HG02678 (cell line): ENCODE measurements around the gene AKNAD1.
"Not testable (repeated sequence)": the region's sequence is repeated elsewhere in the genome, so short reads cannot be mapped to it uniquely, and the experiment has no call there.

ENCODE experiments used
- ATAC-seq: cut with Tn5 transposase; IDR thresholded peaks from one replicate; pipeline ENCODE4 v1.9.1; 2021; ENCODE audit warnings: mild to moderate bottlenecking, moderate library complexity; ENCODE audit not compliant: unreplicated experiment

AKNAD1 gene, protein sequence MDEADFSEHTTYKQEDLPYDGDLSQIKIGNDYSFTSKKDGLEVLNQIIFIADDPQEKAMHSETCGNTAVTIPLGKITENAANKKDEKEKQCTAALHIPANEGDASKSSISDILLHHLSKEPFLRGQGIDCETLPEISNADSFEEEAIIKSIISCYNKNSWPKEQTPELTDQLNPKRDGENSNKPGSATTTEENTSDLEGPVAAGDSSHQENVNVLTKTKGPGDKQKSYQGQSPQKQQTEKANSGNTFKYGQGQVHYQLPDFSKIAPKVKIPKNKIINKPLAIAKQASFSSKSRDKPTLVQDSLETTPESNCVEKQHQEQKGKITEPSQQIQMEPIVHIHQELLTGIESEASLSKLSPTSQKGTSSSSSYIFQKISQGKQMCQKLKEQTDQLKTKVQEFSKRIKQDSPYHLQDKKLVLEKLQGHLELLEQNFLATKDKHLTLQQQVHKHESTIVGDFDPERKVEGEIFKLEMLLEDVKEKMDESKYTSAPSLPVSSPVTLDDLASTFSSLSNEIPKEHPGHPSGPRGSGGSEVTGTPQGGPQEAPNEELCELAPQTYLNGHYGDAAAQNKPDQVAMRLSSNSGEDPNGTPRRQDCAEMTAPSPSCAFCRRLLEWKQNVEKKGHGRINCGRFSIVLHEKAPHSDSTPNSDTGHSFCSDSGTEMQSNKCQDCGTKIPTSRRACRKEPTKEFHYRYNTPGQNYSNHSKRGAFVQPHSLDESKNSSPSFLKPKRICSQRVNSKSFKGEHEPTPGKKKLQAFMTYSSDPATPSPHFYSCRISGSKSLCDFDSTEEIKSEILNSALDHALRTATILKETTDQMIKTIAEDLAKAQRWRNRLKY

DNA sequence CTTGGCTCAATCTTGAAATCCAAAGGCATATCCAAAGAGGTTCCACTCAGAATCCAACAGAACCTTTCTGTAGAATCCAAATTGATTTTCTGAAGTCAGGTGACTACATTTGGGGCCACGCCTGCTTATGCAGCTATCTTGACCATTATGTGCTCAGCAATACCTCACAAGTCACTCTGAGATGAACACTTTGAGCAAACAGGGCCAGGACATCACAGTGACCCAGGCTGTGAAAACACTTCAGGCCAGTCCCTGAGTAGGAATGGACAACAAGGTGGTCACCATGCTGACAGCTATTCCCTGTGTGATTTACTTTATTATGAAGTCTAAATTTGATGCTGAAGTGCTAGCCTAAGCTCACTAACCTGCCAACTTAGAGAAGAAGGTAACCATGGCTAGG is at the start of gene AKNAD1:
AKNAD1 (minus strand) TSS at position 101 of the 400 bp plus-strand sequence. CDS start 4,430 bp downstream, outside the sequence.
- ATAC-seq, result no peak

DNA sequence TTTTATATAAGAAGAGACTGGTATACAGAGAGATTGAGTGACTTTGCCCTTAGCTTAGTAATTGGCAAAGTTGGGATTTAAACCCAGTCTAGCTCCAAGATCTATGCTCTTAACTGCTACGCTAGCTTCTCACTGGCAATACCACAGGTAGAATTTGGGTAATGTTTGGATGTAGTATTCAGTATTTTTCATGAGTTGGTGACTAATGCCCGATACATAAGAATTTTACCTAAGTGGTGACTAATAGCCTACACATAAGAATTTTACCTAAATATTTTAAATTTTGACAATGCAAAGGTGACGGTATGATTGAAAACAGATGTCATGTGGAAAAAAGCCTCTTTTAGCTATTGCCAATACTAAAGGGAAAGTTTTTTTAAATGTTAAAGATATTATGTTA is 44.2 kb upstream of the AKNAD1 start:
- no peak for ATAC-seq

DNA sequence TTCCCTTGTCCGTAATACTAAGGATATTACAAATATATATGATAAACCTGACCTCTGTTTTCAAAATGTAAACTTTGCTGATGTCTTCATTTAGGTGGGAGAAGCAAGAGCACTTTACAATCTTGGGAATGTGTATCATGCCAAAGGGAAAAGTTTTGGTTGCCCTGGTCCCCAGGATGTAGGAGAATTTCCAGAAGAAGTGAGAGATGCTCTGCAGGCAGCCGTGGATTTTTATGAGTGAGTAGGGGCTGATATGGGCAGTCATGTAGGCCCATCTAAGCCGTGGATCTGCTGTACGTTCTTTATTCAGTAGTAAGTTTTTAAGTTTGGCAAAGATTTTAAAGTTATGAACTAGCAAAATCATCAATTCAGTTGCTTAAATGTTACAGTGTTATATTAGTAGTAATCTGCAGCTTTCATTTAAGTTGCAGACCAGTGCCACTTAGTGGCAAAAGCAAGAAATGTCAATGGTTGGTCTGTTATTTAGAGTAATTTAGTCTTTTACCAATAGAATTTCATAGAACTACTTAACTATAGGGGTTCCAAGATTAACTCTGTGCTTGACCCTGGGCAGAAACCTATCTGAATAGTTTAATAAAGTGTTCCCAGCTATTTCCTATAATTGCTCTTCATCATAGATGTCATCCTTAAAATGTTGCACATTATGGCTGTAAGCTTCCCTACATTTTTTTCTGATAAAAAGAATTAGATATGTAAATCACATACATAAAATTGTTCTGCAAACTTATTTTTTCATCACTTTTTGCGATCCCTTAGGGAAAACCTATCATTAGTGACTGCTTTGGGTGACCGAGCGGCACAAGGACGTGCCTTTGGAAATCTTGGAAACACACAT is 41.2 kb upstream of the AKNAD1 start:
- peak; percentile 59 for ATAC-seq

DNA sequence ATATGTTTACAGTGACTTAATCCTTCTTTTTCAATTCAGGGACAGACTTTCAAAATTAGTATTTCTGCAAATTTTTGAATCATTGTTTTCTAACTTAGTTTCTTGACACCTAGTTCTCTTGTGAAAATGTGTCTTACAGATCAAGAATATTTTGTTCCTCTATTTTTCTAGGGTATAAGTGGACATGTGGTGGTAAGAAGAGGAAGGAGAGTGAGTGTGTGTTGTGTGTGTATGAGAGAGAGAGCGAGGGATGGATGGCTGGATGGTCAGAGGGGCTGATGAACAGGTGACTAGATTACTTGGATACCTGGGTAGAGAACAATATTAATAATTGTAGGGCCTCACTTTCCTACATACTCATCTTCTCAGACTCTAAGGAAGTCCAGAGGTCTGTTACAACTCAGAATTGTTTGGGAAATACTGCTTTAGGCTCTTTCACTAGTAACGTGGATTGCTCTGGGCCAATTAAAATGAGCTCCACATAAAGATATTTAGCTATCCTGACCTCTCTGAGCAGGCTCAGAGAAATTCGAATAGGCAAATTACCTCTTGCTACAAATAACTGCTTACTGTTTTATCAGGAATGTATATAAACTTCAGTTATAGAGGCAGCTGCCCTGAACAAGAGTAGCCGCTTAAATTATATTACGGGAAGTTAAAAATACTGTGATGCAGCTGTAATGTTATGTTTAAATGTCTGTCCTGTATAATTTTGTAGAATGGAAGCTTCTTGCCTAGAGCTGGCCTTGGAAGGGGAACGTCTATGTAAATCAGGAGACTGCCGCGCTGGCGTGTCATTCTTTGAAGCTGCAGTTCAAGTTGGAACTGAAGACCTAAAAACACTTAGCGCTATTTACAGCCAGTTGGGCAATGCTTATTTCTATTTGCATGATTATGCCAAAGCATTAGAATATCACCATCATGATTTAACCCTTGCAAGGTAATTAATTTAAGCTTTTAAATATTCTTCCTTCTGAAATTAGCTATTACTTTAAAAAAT is 39.6 kb upstream of the AKNAD1 start:
- ATAC-seq, result no peak

DNA sequence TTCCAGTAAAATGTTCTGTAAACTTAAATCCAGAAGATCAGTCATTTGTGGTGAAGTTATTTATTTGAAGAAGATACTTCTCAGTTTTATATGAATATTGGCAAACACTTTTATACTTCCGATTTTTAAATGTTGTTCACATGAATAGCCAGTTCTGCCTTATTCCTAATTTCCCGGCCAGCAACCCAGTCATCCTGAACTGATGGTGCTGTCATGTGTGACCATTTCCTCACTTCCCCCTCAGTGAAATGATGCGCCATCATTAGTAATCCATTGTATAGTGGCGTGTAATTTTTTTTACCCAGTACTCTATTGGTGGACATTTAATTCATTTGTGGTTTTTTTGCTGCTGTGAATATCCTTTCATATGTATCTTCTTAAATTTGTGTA is 36.2 kb upstream of the AKNAD1 start:
- no peak for ATAC-seq

DNA sequence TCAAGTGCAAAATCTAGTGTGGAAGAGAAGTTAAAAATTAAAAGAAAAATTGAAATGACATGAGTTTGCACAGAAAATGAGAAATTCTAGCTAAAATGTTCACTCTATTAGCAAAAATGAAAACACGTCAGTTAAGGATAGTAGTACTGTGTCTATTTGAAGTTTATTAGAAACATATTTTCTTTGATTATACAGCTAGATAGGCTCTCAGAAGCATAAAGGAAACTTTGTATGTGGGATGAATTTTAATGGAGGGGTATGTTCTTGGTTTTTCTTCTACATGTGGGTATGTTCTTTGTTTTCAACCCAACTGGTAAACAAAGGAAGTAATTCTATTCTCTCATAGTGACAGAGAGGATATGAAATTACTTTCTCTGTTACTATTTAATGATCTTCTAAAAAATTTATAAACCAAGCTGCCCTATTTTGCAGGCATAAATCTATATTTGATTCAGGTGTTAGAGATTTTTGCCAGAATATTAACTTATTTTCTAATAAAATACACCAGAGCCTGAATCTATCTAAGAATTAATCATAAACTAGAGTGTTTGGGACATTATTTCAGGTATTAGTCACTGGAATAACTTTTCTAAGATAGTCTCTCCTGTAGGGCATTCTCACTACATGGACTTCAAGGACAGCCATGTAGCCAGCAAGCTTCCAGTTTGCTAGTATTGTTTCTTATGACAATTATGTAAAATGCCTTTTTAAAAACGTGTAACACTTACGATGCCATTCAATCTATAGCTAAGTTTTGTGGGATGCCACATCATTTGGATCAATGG is 35.7 kb upstream of the AKNAD1 start:
- no peak for ATAC-seq

DNA sequence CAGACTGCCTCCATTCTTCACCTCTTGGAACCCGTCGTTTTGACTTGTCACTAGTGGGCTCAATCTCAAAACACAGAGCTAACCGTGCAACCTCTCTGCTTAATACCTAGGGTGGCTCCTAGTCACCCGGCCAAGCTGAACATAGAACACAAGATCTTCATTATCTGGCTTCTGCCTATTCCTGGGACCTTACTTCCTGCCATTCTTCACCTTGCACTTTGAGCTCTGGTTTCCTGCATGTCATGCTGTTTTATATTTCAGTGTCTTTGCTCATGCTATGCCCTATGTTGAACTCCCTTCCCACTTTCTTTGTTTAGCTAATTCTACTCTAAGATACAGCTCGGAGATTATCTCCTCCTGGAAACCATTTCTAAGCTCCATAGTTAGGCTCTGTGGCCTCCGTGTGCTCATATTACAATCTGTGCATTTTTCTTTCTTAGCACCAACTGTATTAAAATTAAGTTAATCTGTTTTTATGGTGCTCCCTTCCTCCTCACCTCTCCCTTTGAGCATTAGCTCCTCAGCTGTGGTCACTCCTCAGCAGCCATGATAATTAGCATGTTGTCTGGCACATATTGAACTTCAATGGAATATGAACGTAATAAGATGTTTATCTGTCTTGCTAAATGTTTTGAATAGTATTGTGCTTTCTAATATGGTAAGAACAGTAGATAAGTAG is 33.0 kb upstream of the AKNAD1 start:
- ATAC-seq, result no peak

DNA sequence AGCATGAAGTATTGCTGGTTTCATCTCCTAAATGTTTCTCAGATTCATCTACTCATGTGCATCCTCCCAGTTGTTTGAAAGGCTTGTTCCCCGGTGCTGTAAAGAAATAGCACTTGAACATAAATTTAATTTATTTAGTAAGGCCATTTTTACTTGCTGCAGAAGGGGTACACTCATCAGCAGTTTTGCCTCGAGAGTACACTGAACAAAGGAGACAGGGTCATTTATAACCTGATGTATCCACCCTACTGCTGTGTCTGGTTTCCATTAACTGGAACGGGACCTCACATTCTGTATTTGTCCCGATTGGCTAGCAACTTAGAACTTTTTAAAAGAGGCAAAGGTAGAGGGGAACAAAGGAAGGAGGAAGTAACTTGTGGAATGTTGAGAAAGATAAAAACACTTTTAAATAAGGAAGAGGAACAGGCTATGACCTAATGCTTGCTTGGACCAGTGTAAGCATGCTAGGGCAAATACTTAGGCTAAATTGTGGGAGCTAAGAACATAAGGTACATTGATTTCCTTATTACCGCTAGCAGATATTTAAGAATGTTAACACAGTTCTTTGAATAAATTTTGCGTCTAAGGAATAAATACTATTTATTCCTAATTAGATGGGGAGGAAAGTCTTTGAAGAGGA is 32.2 kb upstream of the AKNAD1 start:
- ATAC-seq, result not testable (repeated sequence)

DNA sequence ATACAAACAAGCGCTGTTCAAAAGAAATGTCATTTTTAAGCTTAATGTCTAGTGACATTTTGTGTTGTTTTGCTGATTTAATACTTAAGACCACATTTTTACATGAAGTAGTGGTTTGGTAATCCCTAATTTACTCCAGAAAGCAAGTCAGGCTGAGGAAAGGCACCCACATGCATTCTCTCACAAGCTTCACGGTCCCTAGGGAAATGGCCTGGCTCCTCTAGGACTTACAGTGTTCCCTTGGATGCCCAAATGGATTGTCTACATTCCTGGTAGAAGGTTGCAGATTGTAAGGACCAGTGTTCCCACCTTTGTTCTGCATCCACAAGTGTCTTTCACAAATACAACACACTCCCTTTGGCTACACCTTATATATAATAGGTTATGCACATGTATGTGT is 29.4 kb upstream of the AKNAD1 start:
- ATAC-seq, result no peak

DNA sequence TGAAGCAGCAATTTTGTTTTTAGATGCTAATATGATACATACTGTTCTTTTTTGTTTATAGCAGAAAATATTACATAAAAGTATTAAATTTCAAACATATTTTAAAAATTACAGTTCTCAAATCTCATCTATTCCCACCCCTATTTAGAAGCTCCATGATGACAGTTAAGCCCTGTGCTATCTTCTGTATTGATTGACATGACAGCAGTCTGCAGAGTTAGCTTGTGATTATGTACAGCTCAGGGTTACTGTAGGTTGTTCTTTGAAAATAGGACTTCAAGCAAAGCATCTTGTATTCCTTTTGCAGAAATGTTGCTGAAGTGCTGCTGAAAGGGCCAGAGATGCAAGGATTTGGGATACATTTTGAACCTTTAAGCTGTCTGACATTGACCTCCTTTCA is 28.1 kb upstream of the AKNAD1 start:
- no peak for ATAC-seq

DNA sequence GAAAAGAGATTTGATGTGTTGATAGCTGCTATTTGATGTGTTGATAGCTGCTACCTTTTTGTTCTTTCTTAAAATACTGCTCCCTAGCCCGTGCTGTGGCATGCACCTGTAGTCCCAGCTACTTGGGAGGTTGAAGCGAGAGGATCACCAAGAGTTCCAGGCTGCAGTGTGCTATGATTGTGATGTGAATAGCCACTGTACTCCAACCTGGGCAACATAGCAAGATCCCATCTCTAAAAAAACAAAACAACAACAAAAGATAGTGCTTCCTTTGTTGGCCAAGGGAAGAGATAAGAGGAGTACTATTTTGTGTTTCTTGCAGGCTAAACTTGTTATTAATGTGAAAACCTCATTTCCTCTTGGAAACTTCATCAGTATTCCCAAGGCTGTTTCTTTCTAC is 25.9 kb upstream of the AKNAD1 start:
- ATAC-seq, result no peak

DNA sequence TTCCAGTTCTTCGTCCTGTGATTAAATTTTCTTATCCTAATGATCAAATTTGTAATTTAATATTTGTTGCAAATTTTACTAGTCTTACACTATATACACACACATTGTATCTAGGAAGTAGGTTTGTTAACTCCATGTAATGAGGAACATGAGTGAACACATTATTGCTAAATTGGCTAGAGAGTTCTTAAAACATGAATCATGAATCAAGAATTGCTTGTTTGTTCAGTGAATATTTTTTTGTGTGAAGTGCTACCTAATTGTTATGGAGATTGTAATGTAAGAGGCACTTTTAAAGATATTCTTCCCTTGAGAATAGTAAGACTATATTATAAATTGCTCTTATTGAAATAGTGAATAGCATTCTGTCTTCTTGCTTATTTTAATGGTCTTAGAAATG is 24.5 kb upstream of the AKNAD1 start:
- no peak for ATAC-seq

DNA sequence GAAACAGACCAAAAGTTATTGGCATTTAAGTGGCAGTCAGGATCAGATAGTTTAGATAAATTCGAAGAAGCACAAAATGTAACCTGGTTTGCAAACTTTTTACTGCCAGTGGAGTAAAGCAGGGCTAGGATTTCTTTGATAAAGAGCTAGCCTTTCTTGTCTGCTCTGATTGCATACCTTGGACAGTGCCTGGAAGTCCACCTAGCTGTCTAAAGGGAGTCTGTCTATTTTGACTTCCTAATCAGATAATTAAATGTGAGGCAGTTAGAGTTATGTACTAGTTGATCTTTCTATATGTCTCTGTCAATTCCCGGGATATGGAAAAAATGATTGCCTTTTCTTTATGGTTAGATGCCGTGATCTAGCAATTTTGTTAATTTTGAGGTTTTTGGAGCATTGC is 24.0 kb upstream of the AKNAD1 start:
- no peak for ATAC-seq

DNA sequence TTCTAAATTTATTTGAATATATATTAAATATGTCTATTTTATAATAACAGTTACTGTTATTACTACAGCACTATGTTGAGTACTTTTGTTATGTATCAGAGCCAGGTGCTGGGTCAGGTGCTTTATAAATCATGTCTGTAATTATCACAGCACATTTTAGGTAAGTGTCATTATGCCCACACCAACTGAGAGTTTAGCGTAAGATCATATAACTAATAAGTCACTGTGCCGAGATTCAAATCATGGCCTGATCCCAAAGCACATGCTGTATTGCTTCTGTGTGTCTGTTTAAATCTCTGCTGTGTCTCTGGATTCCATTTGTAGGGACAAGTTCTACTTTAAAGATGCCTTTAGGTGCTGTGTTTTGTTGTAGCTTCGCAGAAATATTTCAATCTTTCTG is 21.8 kb upstream of the AKNAD1 start:
- ATAC-seq, result no peak

DNA sequence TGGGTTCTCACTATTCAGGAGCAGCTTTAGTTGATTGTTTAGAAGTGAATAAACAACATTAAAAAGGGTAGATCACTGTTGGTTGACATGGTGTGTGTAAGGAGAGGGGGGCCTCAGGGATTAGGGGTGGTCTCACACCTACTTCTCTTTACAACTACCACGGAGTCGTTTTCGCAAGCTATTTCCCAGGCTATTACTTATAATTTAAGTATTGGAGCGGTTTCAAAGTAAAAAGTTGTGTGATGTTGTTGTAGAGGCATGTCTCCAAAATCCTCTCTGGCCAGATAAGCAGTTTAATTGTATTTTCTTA is 21.2 kb upstream of the AKNAD1 start:
- no peak for ATAC-seq

DNA sequence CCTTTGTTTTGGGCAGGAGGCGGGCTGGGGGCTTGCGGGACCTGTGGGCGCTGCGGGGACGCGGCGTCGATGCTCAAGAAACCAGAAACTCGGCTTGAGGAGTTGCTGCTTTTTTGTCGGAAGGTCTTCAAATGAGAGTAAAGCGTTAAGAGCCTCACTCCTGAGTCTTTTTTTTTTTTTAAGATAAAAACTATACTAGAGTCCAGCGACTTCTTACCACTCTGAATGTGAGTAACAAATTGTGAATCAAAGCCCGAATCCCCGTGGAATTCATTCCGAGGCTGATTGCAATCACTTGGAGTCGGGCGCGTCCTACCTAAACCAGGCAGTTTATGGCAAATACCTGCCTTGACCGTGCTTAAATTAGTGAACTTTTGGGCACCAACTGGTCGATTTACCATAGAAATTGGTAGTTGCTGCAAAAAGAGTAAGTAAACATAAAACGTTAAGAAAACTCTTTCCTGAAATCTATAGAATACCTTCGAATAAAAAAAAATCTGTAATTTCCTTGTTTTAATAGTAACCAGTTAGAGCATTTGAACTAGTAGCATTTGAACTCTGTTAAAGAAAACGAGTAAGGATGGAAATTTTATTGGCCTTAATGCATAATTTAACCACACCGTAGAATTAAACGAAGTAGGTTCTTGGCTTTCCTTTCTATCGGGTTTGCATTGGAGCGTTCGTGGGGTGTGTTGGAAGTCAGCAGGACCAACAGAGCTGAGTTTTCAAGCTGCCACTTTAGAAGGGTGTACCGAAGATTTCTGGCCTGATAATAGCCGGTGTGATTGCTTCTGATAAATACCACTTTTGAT is 20.7 kb upstream of the AKNAD1 start:
- ATAC-seq, result no peak

DNA sequence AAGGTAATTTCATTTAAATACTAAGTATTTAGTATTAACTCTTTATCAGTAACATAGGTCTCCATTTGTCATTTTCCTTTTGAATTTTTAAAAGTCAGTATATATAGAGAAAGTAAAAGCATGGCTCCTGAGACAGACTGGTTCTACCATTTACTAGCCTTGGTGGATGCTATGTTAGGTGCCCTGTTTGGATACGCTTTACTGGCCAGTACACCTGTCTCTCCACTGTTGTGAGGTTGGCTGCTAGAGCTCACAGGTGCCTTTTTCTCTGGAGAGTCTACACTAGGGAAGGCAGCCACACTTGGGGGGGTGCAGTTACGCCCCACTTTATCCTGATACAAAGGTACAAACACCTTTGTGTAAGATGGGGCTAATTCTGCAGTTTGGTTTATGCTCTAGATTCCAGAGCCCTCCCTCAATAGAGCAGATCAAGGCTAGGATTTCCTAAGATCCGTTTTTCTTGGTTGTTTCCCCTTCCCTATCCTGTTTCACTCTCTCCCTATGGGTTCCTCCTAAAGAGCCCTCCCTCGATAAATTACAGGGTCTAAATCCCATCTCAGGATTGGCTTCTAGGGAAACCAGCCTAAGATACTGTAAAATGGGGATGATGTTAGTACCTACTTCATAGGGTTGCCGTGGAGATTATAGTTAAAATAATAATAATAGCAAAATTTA is 14.3 kb upstream of the AKNAD1 start:
- ATAC-seq, result no peak
